ENCODE data around the gene GPR52. TPM values are rescaled to one million over a fixed set of nuclear protein-coding genes. Genes with fewer than 3 reads are reported as not detected.

The GPR52 gene
- 3.4 TPM for total RNA-seq

GRCh38 chr1:174447866-174448530 lies at the start of gene GPR52:
Gene GPR52 (plus strand): TSS chr1:174447964. CDS start chr1:174448112, 148 bp downstream.

